ENCODE data around the gene TRMT10C. TPM values are rescaled to one million over a fixed set of nuclear protein-coding genes. Genes with fewer than 3 reads are reported as not detected.

The TRMT10C gene
- total RNA-seq, 1 donor from 2014 or later = 17.0 TPM

DNA sequence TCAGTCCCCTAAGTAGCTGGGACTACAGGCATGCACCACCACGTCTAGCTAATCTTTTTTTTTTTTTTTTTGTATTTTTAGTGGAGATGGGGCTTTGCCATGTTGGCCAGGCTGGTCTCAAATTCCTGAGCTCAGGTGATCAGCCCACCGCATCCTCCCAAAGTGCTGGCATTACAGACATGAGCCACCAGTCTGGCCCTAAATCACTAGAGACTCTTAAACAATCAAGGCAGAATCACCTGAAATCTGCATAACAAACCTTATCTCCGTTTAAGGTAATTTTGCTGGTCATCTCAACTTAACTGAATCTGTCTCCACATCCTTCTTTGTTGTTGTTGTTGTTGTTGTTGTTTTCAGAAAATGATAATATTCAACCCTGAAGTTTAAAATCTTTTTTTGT lies 5.6 kb upstream of the TRMT10C start:
- peaks cover 3% of the 10 kb centered on the region for H3K4me1 Mint-ChIP-seq (ENCODE audit: low read depth)
- H3K27me3 Mint-ChIP-seq (ENCODE audit: low read depth) = peaks cover 13% of the 10 kb centered on the region
- H3K4me3 Mint-ChIP-seq (ENCODE audit: unreplicated experiment) = no peak overlapping the region
- H3K36me3 Mint-ChIP-seq (ENCODE audit: low read depth) = no peaks in the 10 kb centered on the region
- no peak for DNase-seq (ENCODE audit: low spot score)
- H3K27ac Mint-ChIP-seq (ENCODE audit: unreplicated experiment) = no peak overlapping the region
- no peaks in the 10 kb centered on the region for H3K9me3 Mint-ChIP-seq (ENCODE audit: low read depth)
- TF ChIP-seq, protein P1, sequence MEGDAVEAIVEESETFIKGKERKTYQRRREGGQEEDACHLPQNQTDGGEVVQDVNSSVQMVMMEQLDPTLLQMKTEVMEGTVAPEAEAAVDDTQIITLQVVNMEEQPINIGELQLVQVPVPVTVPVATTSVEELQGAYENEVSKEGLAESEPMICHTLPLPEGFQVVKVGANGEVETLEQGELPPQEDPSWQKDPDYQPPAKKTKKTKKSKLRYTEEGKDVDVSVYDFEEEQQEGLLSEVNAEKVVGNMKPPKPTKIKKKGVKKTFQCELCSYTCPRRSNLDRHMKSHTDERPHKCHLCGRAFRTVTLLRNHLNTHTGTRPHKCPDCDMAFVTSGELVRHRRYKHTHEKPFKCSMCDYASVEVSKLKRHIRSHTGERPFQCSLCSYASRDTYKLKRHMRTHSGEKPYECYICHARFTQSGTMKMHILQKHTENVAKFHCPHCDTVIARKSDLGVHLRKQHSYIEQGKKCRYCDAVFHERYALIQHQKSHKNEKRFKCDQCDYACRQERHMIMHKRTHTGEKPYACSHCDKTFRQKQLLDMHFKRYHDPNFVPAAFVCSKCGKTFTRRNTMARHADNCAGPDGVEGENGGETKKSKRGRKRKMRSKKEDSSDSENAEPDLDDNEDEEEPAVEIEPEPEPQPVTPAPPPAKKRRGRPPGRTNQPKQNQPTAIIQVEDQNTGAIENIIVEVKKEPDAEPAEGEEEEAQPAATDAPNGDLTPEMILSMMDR (IDR thresholded peaks at IDR 0.05) = no peak

GRCh38 chr3:101567528-101568317 lies 6.1 kb downstream of the TRMT10C start:
- Mint-ChIP-seq H3K27me3 (ENCODE audit: low read depth) (no peaks in the 10 kb centered on the region), H3K4me1 (ENCODE audit: low read depth) (peaks cover 18% of the 10 kb centered on the region), H3K9me3 (ENCODE audit: low read depth) (no peaks in the 10 kb centered on the region), H3K27ac (ENCODE audit: unreplicated experiment) (no peak overlapping the region), H3K4me3 (ENCODE audit: unreplicated experiment) (no peak overlapping the region), H3K36me3 (ENCODE audit: low read depth) (peaks cover 13% of the 10 kb centered on the region)
- TF ChIP-seq, protein P1 (IDR thresholded peaks at IDR 0.05) = no peak
- no peak for DNase-seq (ENCODE audit: low spot score)

GRCh38 chr3:101571028-101571895 lies 9.6 kb downstream of the TRMT10C start:
- Mint-ChIP-seq H3K27me3 (ENCODE audit: low read depth) (no peaks in the 10 kb centered on the region), H3K36me3 (ENCODE audit: low read depth) (peaks cover 5% of the 10 kb centered on the region), H3K27ac (ENCODE audit: unreplicated experiment) (no peak overlapping the region), H3K9me3 (ENCODE audit: low read depth) (no peaks in the 10 kb centered on the region), H3K4me3 (ENCODE audit: unreplicated experiment) (no peak overlapping the region), H3K4me1 (ENCODE audit: low read depth) (peaks cover 21% of the 10 kb centered on the region)
- DNase-seq (ENCODE audit: low spot score) = no peak
- TF ChIP-seq, protein P1 (IDR thresholded peaks at IDR 0.05) = no peak

DNA sequence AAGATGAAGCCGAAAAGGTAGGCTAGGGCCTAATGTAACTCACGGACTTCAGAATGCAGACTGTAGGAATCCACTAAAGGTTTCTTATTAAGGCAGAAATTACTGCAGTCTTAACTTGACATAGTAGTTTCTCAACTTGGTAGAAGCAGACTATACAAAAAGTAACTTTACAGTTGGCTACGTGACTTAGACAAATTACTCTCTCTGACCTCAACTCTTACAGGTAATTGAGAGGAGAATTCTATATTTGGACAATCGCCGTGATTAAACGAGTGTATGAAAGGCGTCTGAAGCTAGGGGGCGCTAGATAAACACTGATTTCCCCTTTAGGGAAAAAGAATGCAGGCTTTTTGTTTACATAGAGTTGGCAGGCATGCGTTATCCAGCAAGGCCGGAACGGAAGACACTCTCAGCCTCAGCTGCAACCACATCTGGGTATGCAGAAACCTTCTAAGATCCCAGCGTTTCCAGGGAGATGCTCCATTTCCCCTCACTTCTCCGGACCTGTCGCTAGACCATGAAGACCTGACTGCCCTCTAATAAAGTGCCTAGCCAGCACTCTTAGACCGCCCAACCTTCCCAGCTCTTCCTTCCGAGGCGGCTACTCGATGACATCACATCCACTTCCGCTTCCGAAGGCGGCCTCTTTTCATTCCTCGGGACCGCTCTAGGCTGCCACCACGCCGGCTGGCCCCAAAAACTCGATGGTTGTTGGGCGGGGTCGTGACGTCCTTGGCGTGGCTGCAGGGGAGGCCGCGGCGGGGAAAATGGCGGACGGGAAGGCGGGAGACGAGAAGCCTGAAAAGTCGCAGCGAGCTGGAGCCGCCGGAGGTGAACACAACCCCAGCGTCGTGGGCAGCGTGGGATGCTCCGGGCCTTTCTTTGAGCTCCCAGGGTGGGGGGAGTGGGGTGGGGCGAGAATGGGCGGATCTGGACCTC lies 12.1 kb downstream of the TRMT10C start, which contains the start of gene PCNP:
Gene PCNP (plus strand): TSS at position 732 of the 939 bp plus-strand sequence. CDS start 36 bp downstream, at position 768.
- peak within 1 kb of the TSS; percentile 97 for H3K4me3 Mint-ChIP-seq (ENCODE audit: unreplicated experiment)
- H3K4me1 Mint-ChIP-seq (ENCODE audit: low read depth) = peaks cover 40% of the 10 kb centered on the region
- peak; percentile 99 for DNase-seq (ENCODE audit: low spot score)
- TF ChIP-seq, protein P1 (IDR thresholded peaks at IDR 0.05) = peak; percentile 100
- H3K27me3 Mint-ChIP-seq (ENCODE audit: low read depth) = no peaks in the 10 kb centered on the region
- H3K9me3 Mint-ChIP-seq (ENCODE audit: low read depth) = no peaks in the 10 kb centered on the region
- H3K36me3 Mint-ChIP-seq (ENCODE audit: low read depth) = peaks cover 4% of the 10 kb centered on the region
- H3K27ac Mint-ChIP-seq (ENCODE audit: unreplicated experiment) = peak within 1 kb of the TSS; percentile 100

Measured in chondrocyte (in vitro differentiated cells).